Activated CD4-positive, alpha-beta T cell treated with anti-CD3 and anti-CD28 coated beads, Interleukin-2, Interleukin-6, amounts not matched to agents 100 ng/mL and 50 ng/mL, durations not matched to agents 16 hours and 8 hours (primary cell): Measurements from ENCODE around the gene ZNF346.

Source experiments
- DNase-seq: peaks from one replicate; pipeline ENCODE4 v3.0.0-alpha.2; 2020

Gene ZNF346

DNA sequence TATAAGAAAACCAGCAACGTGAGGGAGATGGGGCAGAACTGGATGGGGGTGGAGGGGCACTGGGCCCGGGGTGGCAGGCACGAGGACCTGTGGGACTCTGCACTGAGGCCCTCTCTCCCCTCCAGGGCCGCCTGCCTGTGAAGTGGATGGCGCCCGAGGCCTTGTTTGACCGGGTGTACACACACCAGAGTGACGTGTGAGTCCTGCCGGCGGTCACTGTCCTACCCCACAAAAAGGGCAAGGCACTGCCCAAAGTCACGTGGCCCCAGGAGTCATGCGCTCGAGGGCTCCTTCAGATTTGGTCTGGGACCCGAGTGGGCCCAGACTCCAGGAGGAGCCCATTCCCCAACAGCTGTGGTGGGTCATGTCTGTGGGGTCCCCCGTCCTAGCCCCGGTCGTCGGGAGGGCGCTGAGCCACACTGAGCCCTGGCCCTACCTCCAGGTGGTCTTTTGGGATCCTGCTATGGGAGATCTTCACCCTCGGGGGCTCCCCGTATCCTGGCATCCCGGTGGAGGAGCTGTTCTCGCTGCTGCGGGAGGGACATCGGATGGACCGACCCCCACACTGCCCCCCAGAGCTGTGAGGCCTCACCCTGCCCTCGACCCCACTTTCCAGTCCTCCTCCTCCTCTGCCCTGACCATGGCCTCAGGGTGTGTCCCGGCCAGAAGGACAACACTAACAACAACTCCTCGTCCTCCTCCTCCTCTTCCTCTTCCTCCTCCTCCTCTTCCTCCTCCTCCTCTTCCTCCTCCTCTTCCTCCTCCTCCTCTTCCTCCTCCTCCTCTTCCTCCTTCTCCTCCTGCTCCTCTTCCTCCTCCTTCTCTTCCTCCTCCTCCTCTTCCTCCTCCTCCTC is 73.9 kb downstream of the ZNF346 start:
- no peak for DNase-seq

DNA sequence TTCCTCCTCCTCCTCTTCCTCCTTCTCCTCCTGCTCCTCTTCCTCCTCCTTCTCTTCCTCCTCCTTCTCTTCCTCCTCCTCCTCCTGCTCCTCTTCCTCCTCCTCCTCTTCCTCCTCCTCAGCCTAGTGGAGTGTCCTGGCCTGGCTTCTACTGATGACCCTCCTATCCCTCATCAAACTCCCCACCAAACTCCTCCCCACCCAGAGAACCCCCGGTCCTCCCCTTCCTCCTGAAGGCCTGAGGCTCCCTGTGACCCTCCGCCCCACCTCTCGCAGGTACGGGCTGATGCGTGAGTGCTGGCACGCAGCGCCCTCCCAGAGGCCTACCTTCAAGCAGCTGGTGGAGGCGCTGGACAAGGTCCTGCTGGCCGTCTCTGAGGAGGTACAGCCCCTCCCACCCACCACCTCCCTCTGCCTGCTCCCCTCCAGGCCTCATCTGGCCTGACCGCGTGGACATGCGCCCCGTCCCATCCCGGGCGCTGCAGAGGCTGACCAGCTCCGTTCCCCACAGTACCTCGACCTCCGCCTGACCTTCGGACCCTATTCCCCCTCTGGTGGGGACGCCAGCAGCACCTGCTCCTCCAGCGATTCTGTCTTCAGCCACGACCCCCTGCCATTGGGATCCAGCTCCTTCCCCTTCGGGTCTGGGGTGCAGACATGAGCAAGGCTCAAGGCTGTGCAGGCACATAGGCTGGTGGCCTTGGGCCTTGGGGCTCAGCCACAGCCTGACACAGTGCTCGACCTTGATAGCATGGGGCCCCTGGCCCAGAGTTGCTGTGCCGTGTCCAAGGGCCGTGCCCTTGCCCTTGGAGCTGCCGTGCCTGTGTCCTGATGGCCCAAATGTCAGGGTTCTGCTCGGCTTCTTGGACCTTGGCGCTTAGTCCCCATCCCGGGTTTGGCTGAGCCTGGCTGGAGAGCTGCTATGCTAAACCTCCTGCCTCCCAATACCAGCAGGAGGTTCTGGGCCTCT is 74.8 kb downstream of the ZNF346 start:
- DNase-seq: no peak

- no peak for DNase-seq
Observed at GRCh38 chr5:177098120-177098469, 75.6 kb downstream of the ZNF346 start.

- DNase-seq: no peak
Observed at GRCh38 chr5:177098470-177099141, 76.1 kb downstream of the ZNF346 start.

DNA sequence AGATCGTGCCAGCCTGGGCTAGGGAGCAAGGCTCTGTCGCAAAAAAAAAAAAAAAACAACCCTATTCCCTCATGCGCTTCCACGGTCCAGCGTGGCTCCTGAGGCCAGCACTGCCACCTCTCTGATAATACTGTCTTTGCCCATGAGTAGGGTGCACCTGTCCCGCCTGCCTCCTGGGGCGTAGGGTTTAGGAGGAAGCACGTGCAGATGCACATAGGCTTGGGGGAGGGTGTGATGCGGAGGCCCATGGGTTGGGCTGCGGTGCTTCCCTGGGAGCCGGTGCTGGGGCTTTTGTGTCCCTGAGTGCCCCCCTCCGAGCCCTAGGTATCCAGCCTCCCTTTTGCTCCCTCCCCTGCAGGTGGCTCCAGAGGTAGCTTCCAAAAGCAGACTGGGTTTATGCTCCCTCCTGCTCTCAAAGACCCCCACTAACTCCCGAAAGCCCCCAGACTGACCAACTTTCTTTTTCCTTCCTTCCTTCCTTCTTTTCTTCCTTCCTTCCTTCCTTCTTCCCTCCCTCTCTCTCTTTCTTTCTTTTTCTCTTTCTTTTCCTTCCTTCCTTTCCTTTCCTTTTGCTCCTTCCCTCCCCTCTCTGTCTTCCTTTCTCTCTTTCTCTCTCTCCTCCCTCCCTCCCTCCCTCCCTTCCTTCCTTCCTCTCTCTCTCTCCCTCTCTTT is 77.1 kb downstream of the ZNF346 start:
- no peak for DNase-seq

DNA sequence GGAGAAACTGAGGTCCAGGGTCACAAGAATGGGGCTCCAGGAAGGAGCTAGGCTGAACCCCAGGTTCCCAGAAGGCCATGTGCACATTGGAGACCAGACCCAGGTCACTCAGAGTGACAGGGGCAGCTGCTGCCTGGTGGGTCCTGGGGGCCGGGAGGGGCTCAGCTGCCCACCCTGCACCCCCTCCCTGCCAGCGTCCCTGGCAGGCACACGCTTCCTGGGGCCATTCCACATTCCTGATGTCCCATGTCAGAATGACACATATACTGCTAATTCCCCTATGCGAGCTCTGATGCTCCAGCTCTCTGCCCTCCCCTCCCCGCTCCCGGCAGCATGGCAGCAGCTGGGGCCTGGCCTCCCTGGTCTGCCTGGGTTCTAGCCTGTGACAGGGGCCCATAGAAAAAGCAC is 78.2 kb downstream of the ZNF346 start:
- no peak for DNase-seq

GRCh38 chr5:177103523-177104253 is 81.2 kb downstream of the ZNF346 start:
- no peak for DNase-seq

DNA sequence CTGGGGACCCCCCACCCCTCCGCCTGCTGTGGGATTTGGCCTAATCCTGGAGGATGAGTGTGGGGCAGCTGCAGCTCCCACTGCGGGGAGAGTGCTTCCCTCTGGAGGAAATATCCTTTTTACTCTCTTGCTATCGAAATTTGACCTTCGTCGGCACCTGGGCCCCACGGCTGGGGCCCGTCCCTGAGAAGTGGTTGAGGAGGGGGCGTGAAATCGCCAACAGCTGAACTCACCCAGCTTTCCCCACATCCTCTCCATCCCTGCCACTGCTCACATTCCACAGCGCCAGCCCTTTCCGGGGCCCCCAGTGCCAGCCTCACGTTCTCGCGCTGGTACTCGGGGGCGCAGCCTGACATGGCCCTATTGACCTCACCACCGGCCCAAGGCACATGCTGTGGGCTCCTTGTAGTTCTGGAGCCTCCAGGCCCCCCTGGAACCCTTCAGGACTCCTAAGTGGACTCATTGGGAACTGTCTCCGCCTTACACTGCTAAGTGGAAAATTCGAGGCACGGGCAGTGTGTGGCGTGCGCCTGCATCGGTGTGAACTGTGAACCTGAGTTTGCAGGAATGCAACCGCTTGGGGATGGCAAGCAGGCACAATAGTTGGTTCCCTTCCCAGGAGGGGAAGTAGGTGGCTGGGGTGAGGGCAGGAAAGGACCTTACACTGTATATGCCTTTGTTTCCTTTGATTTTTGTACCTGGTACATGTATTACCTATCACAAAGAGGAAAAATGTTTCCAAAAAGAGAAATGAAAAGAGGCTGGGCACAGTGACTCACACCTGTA is 83.4 kb downstream of the ZNF346 start:
- no peak for DNase-seq

- DNase-seq: no peak
Observed at GRCh38 chr5:177107159-177107558, 84.7 kb downstream of the ZNF346 start.

GRCh38 chr5:177109810-177110209 is 87.3 kb downstream of the ZNF346 start:
- no peak for DNase-seq

DNA sequence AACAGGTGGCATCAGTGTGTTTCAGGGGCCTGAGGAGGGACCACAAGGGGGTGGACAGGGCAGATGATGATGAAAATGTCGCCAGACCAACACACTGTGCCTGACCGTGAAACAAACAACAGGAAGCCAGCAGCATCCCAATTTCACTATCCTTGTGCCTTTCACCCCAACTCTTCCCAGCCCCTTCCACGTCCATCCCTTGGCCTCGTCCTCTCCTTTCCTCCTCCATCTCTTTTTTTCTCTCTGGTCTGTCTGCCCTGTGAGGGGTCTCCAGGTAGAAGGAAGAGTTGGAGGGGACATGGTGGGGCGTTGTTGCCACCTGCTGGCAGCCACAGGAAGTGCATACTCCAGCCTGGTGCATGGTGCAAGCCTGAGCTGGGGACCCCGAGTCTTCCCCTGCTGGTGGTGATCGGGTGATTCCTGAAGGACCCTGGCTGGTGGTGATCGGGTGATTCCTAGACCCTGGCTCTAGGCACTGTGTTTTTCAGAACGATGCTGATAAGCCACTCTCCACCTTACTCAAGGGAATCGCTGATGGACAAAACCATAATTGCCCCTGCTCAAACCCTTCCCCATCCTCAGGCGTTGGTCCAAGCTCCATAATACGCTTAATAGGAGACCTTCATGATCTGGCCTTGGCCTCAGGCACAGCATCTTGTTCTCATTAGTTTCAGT is 89.4 kb downstream of the ZNF346 start:
- DNase-seq: peak; percentile 70

GRCh38 chr5:177112589-177113220 is 90.2 kb downstream of the ZNF346 start:
- DNase-seq: no peak

DNA sequence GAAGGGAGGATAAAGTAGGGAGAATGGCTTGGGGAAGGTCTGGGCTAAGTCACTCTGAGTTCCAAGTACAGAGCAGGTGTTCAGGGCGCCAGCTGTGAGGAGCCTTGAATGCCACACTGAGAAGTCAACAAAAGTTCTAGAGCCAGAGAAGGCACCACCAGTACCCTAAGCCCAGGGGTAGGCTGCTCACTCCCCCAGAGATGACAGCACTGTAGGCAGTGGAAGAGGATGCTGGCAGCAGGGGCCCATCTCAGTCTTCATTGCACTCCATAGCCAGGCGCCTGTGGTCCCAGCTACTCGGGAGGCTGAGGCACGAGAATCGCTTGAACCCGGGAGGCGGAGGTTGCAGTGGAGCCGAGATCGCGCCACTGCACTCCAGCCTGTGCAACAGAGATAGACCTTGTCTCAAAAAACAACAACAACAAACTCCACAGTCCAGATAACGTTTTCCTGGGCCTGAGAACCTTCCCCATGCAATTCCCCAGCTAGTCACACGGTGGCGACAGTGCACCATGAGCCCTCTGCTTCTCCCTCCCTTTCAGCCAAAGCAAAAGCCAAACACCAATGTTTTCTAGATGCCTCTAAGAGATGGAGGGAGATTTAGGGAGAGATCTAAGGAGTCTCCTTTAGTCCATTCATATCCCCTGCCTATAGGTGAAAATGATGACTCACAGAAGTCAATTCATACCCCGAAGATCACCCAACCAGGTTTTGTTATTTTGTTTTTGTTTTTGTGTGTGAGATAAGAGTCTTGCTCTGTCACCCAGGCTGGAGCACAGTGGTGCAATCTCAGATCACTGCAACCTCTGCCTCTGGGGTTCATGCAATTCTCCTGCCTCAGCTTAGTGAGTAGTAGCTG is 91.3 kb downstream of the ZNF346 start:
- peak; percentile 86 for DNase-seq

GRCh38 chr5:177116631-177117373 is 94.3 kb downstream of the ZNF346 start:
- peak; percentile 92 for DNase-seq

GRCh38 chr5:177117441-177118045 is 95.0 kb downstream of the ZNF346 start:
- no peak for DNase-seq

- DNase-seq: no peak
Observed at GRCh38 chr5:177122566-177122965, 100.1 kb downstream of the ZNF346 start.

GRCh38 chr5:177123789-177124485 is 101.4 kb downstream of the ZNF346 start:
- no peak for DNase-seq
